Measurements from ENCODE around the gene PEX14.

DNA sequence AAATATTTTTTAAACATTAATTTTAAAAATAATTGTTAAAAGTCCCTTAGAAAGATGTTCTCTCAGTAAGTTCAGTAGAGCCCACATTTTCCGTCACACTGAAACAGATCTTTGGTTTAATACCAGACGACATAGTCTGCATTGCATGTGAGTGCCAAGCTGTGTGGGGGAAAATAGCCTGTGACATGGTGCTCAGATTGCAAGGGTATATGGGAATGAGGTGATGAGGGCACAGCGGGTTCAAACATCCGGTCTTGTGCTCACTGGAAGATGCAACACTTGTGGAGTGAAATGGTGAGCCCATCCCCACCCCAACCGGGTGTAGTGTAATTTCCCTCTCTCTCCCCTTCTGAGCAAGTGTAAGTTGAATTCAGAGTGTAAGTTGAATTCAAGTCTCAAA is 114.3 kb downstream of the PEX14 start:
- TF ChIP-seq, protein P1, sequence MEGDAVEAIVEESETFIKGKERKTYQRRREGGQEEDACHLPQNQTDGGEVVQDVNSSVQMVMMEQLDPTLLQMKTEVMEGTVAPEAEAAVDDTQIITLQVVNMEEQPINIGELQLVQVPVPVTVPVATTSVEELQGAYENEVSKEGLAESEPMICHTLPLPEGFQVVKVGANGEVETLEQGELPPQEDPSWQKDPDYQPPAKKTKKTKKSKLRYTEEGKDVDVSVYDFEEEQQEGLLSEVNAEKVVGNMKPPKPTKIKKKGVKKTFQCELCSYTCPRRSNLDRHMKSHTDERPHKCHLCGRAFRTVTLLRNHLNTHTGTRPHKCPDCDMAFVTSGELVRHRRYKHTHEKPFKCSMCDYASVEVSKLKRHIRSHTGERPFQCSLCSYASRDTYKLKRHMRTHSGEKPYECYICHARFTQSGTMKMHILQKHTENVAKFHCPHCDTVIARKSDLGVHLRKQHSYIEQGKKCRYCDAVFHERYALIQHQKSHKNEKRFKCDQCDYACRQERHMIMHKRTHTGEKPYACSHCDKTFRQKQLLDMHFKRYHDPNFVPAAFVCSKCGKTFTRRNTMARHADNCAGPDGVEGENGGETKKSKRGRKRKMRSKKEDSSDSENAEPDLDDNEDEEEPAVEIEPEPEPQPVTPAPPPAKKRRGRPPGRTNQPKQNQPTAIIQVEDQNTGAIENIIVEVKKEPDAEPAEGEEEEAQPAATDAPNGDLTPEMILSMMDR (conservative IDR thresholded peaks at IDR 0.05 in 1 of 2, IDR thresholded peaks at IDR 0.05 in 1 of 2; ENCODE audit: extremely low read depth in 1 of 2, insufficient read depth in 1 of 2, low read depth in 1 of 2, low read length in 2 of 2), result no peak
- no peak for TF ChIP-seq EZH2 (IDR thresholded peaks at IDR 0.05; ENCODE audit: borderline replicate concordance, low read length)
